Immature natural killer cell (primary cell): ENCODE measurements around the gene WDR93. TPM values are rescaled to one million over a fixed set of nuclear protein-coding genes. Genes with fewer than 3 reads are reported as not detected.

Source experiments
- DNase-seq, 3 donors: peaks; one replicate each; pipeline ENCODE4 v3.0.0; 2022; ENCODE audit warnings: mixed read lengths in 1 of 3
- H3K27ac Mint-ChIP-seq, 6 donors: one replicate each; pipeline ENCODE4 v1.8.0; 2020; ENCODE audit warnings: mixed read lengths in 6 of 6, mild to moderate bottlenecking in 5 of 6, inconsistent platforms in 4 of 6, moderate library complexity in 3 of 6
- H3K27me3 Mint-ChIP-seq, 3 donors: one replicate each; pipeline ENCODE4 v1.8.0; 2020 to 2021; ENCODE audit warnings: low read depth in 3 of 3, mild to moderate bottlenecking in 3 of 3, mixed read lengths in 3 of 3, moderate library complexity in 3 of 3, inconsistent platforms in 1 of 3
- H3K36me3 Mint-ChIP-seq, 3 donors: one replicate each; pipeline ENCODE4 v1.8.0; 2020; ENCODE audit warnings: mixed read lengths in 3 of 3, inconsistent platforms in 2 of 3, mild to moderate bottlenecking in 2 of 3
- H3K4me1 Mint-ChIP-seq, 2 donors: one replicate each; pipeline ENCODE4 v1.8.0; 2020; ENCODE audit warnings: inconsistent platforms in 2 of 2, mild to moderate bottlenecking in 2 of 2, mixed read lengths in 2 of 2, moderate library complexity in 1 of 2
- H3K4me3 Mint-ChIP-seq, 5 donors: one replicate each; pipeline ENCODE4 v1.8.0; 2020; ENCODE audit warnings: mild to moderate bottlenecking in 5 of 5, mixed read lengths in 5 of 5, inconsistent platforms in 3 of 5, moderate library complexity in 3 of 5
- H3K9me3 Mint-ChIP-seq, 6 donors: one replicate each; pipeline ENCODE4 v1.8.0; 2020; ENCODE audit warnings: mild to moderate bottlenecking in 6 of 6, mixed read lengths in 6 of 6, inconsistent platforms in 4 of 6, moderate library complexity in 3 of 6
- polyA plus RNA-seq, 3 donors: library from polyadenylated mRNA; unstranded; fragments of 300-500 nt; fragmentation: Illumina TruSeq; gene quantifications; one replicate each; pipeline ENCODE4 v1.2.3, GENCODE V29; 2021

The WDR93 gene
- polyA plus RNA-seq = under 1 TPM in 2 of 3 donors, not detected in 1; 0.16 to 0.46 TPM

- Mint-ChIP-seq H3K4me3 (peak within 1 kb of the TSS; percentile 91 to 97 (median 93)), H3K27me3 (peaks cover 4 to 10% (median 5%) of the 10 kb centered on the region in 3 donors), H3K4me1 (peaks cover 25 to 27% of the 10 kb centered on the region in 2 donors), H3K36me3 (peaks cover 1 to 5% (median 2%) of the 10 kb centered on the region in 3 donors), H3K9me3 (no peaks in the 10 kb centered on the region), H3K27ac (peak within 1 kb of the TSS; percentile 86 to 96 (median 92))
- peak; percentile 69 to 76 (median 71) for DNase-seq
These were observed at the start of gene WDR93, which contains the start of gene PEX11A for GRCh38 chr15:89690276-89691218. WDR93 (plus strand) TSS chr15:89690811; CDS start chr15:89701747, 10,936 bp downstream. PEX11A (minus strand) TSS chr15:89690754; CDS start chr15:89690632, 122 bp downstream.

DNA sequence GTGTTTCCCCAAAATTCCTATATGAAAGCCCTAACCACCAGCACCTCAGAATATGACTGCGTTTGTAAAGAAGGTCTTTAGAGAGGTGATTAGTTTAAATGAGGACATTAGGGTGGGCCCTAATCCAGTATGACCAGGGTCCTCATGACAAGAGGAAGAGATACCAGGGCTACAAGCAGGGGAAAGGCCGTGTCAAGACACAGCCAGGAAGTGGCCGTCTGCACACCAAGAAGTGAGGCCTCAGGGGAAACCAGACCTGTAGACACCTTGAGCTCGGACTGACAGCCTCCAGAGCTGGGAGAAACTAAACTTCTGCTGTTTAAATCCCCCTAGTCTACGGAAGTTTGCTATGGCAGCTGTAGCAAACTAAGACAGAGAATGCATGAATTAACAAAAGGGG lies 49.6 kb upstream of the WDR93 start:
- Mint-ChIP-seq H3K36me3 (peaks cover 0 to 4% (median 0%) of the 10 kb centered on the region in 3 donors), H3K4me3 (no peak overlapping the region), H3K27ac (peak overlapping the region in 1 of 6 donors; percentile 63), H3K9me3 (no peaks in the 10 kb centered on the region), H3K4me1 (peaks cover 3 to 7% of the 10 kb centered on the region in 2 donors), H3K27me3 (peaks cover 0 to 2% (median 0%) of the 10 kb centered on the region in 3 donors)
- no peak for DNase-seq

DNA sequence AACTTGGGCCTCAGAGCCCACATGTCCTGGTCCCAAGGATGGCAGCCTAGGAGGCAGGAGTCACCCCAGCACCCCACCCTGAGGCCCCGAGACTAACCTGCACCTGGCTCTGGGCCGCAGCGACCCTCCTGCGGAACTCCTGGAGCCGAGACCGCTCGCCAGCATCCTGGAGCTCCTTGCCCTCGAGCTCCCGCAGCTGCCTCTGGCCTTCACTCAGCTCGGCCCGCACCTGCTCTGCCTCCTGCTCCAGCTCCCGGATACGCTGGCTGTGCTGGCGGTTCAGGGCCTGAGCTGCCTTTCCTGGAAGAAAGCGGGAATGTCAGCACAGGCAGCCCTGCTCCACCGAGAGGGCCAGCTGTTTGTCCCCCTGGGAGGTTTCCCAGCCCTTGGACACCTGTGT lies 48.5 kb upstream of the WDR93 start:
- DNase-seq = no peak
- H3K4me3 Mint-ChIP-seq = no peak overlapping the region
- H3K9me3 Mint-ChIP-seq = no peaks in the 10 kb centered on the region
- no peak overlapping the region for H3K27ac Mint-ChIP-seq
- H3K36me3 Mint-ChIP-seq = peaks cover 0 to 4% (median 0%) of the 10 kb centered on the region in 3 donors
- peaks cover 4 to 7% of the 10 kb centered on the region in 2 donors for H3K4me1 Mint-ChIP-seq
- peaks cover 0 to 2% (median under 1%) of the 10 kb centered on the region in 3 donors for H3K27me3 Mint-ChIP-seq

- no peak overlapping the region for H3K27ac Mint-ChIP-seq
- peaks cover 6 to 7% of the 10 kb centered on the region in 2 donors for H3K4me1 Mint-ChIP-seq
- H3K36me3 Mint-ChIP-seq = no peaks in the 10 kb centered on the region
- H3K27me3 Mint-ChIP-seq = peaks cover 0 to 2% (median 0%) of the 10 kb centered on the region in 3 donors
- DNase-seq = no peak
- no peaks in the 10 kb centered on the region for H3K9me3 Mint-ChIP-seq
- no peak overlapping the region for H3K4me3 Mint-ChIP-seq
These were observed 44.9 kb upstream of the WDR93 start for GRCh38 chr15:89645680-89646079.

- no peaks in the 10 kb centered on the region for H3K36me3 Mint-ChIP-seq
- H3K27ac Mint-ChIP-seq = no peak overlapping the region
- H3K4me3 Mint-ChIP-seq = no peak overlapping the region
- peaks cover 0 to 3% of the 10 kb centered on the region in 2 donors for H3K4me1 Mint-ChIP-seq
- no peak for DNase-seq
- peaks cover 0 to 2% (median 0%) of the 10 kb centered on the region in 3 donors for H3K27me3 Mint-ChIP-seq
- H3K9me3 Mint-ChIP-seq = no peaks in the 10 kb centered on the region
These were observed 44.0 kb upstream of the WDR93 start for GRCh38 chr15:89646416-89647141.

GRCh38 chr15:89647191-89647851 lies 43.3 kb upstream of the WDR93 start:
- Mint-ChIP-seq H3K4me3 (no peak overlapping the region), H3K9me3 (no peaks in the 10 kb centered on the region), H3K4me1 (peaks cover 0 to 3% of the 10 kb centered on the region in 2 donors), H3K27ac (no peak overlapping the region), H3K36me3 (no peaks in the 10 kb centered on the region), H3K27me3 (peaks cover 0 to 2% (median 0%) of the 10 kb centered on the region in 3 donors)
- peak; percentile 44 to 53 (median 50) for DNase-seq

- Mint-ChIP-seq H3K27ac (no peak overlapping the region), H3K4me1 (peaks cover 0 to 3% of the 10 kb centered on the region in 2 donors), H3K9me3 (no peaks in the 10 kb centered on the region), H3K36me3 (no peaks in the 10 kb centered on the region), H3K27me3 (peaks cover 0 to 2% (median 0%) of the 10 kb centered on the region in 3 donors), H3K4me3 (no peak overlapping the region)
- no peak for DNase-seq
These were observed 42.3 kb upstream of the WDR93 start for GRCh38 chr15:89648106-89649012.

GRCh38 chr15:89649013-89649625 lies 41.5 kb upstream of the WDR93 start:
- H3K9me3 Mint-ChIP-seq = no peaks in the 10 kb centered on the region
- peaks cover under 1 to 3% of the 10 kb centered on the region in 2 donors for H3K4me1 Mint-ChIP-seq
- no peak overlapping the region for H3K27ac Mint-ChIP-seq
- DNase-seq = no peak
- H3K36me3 Mint-ChIP-seq = no peaks in the 10 kb centered on the region
- H3K27me3 Mint-ChIP-seq = peaks cover 0 to 2% (median 0%) of the 10 kb centered on the region in 3 donors
- H3K4me3 Mint-ChIP-seq = no peak overlapping the region

GRCh38 chr15:89649716-89650115 lies 40.9 kb upstream of the WDR93 start:
- Mint-ChIP-seq H3K4me1 (peaks cover 7 to 8% of the 10 kb centered on the region in 2 donors), H3K9me3 (no peaks in the 10 kb centered on the region), H3K36me3 (no peaks in the 10 kb centered on the region), H3K27ac (no peak overlapping the region), H3K4me3 (no peak overlapping the region), H3K27me3 (peaks cover 0 to 7% (median 2%) of the 10 kb centered on the region in 3 donors)
- no peak for DNase-seq

DNA sequence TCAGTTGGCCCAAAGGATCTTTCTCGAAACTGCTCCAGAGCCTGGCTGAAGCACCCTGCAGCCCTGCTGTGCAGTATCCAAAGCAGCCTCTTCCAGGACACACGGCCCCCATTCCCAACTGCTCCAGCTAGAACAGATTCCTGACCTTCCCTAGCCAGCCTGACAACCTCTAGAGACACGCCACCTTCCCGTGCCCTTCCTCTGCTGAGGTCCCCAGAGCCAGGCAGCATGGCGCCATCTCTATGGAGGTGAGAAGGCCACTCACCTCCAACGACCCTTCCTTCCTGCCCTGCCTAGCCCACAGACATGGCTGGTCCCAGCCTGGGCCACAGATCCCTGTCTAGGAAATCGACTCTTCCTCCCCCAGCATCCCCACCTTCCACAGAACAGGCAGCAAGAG lies 38.5 kb upstream of the WDR93 start:
- H3K4me1 Mint-ChIP-seq = peaks cover 13 to 16% of the 10 kb centered on the region in 2 donors
- no peak for DNase-seq
- H3K27me3 Mint-ChIP-seq = peaks cover 0 to 17% (median 2%) of the 10 kb centered on the region in 3 donors
- no peak overlapping the region for H3K27ac Mint-ChIP-seq
- peaks cover 0 to 5% (median 0%) of the 10 kb centered on the region in 3 donors for H3K36me3 Mint-ChIP-seq
- no peak overlapping the region for H3K4me3 Mint-ChIP-seq
- H3K9me3 Mint-ChIP-seq = no peaks in the 10 kb centered on the region

- Mint-ChIP-seq H3K36me3 (peaks cover 0 to 5% (median 0%) of the 10 kb centered on the region in 3 donors), H3K4me3 (no peak overlapping the region), H3K9me3 (no peaks in the 10 kb centered on the region), H3K27ac (no peak overlapping the region), H3K4me1 (peaks cover 11 to 16% of the 10 kb centered on the region in 2 donors), H3K27me3 (peaks cover 0 to 15% (median 2%) of the 10 kb centered on the region in 3 donors)
- no peak for DNase-seq
These were observed 37.9 kb upstream of the WDR93 start for GRCh38 chr15:89652666-89653065.

DNA sequence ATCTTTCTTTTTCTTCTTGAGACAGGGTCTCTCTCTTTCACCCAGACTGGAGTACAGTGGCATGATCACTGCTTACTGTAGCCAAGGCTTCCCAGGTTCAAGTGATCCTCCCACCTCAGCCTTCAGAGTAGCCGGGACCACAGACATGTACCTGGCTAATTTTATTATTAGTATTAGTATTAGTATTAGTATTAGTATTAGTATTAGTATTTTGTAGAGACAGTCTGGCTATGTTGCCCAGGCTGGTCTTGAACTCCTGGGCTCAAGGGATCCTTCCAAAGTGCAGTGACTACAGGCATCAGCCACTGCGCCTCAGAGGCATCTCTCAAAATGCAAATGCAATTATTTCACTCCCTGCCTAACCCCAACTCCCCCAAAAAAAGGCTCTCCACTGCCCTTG lies 37.0 kb upstream of the WDR93 start:
- Mint-ChIP-seq H3K27me3 (peaks cover 0 to 15% (median 2%) of the 10 kb centered on the region in 3 donors), H3K4me3 (peak overlapping the region in 2 of 5 donors; percentile 35 to 42)

More for the DNA sequence above, 37.0 kb upstream of the WDR93 start:
- H3K36me3 Mint-ChIP-seq = peaks cover 0 to 5% (median 0%) of the 10 kb centered on the region in 3 donors
- peaks cover 11 to 16% of the 10 kb centered on the region in 2 donors for H3K4me1 Mint-ChIP-seq
- no peak overlapping the region for H3K27ac Mint-ChIP-seq
- no peaks in the 10 kb centered on the region for H3K9me3 Mint-ChIP-seq
- no peak for DNase-seq
